ENCODE measurements around the gene HSPG2.
A peak's percentile ranks its signal among the peaks of the same experiment; 100 is the strongest.
"Not testable (repeated sequence)": the region's sequence is repeated elsewhere in the genome, so short reads cannot be mapped to it uniquely, and the experiment has no call there.

The HSPG2 gene

GRCh38 chr1:21972973-21973441 lies 35.9 kb upstream of the HSPG2 start:
- not testable (repeated sequence) for H3K56ac ChIP-seq (ENCODE audit: low read length); H2BK120ac ChIP-seq (ENCODE audit: low read depth, low read length); H3K4me2 ChIP-seq (ENCODE audit: low read length); H4K5ac ChIP-seq (ENCODE audit: low read length); H3K4me1 ChIP-seq (ENCODE audit: control insufficient read depth, low read depth, low read length); H2BK15ac ChIP-seq (replicated peaks; ENCODE audit: low read depth); H3K9ac ChIP-seq (ENCODE audit: low read length); H3K23ac ChIP-seq (ENCODE audit: low read length); H3K4me3 ChIP-seq (ENCODE audit: low read length); H2BK5ac ChIP-seq (ENCODE audit: low read length); H3K27me3 ChIP-seq (ENCODE audit: insufficient read depth, low read length, poor library complexity); H4K8ac ChIP-seq (ENCODE audit: low read depth, low read length); H3K79me2 ChIP-seq (ENCODE audit: control insufficient read depth, insufficient read depth, low read length); H3K79me1 ChIP-seq (ENCODE audit: low read length); DNase-seq; H3K36me3 ChIP-seq (ENCODE audit: control insufficient read depth, insufficient read depth, low read length); H3K4ac ChIP-seq (ENCODE audit: low read depth, low read length); H2AK5ac ChIP-seq (ENCODE audit: low read length)
- peak overlapping the region; percentile 36 for H3K27ac ChIP-seq (ENCODE audit: low read depth, low read length)
- peak overlapping the region; percentile 46 for H3K18ac ChIP-seq (ENCODE audit: low read length)
- WGBS (ENCODE audit: extremely low coverage, insufficient coverage, low lambda C conversion rate): no CpG with 5 or more reads among the region's 2 CpGs

DNA sequence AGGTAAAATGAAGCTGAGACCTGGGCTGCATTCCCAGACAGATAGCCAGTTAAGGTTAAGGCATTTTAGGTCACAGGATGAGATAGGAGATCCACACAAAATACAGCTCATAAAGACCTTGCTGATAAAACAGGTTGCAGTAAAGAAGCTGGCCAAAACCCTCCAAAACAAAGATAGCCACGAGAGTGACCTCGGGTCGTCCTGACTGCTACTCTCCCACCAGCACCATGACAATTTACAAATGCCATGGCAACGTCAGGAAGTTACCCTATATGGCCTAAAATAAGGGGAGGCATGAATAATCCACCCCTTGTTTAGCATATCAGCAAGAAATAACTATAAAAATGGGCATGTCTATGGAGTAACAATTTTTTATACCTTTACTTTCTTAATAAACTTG lies 33.4 kb upstream of the HSPG2 start:
- not testable (repeated sequence) for H3K27me3 ChIP-seq (ENCODE audit: insufficient read depth, low read length, poor library complexity); H3K4ac ChIP-seq (ENCODE audit: low read depth, low read length); H2BK15ac ChIP-seq (replicated peaks; ENCODE audit: low read depth); H3K4me3 ChIP-seq (ENCODE audit: low read length); H2AK5ac ChIP-seq (ENCODE audit: low read length); H3K79me1 ChIP-seq (ENCODE audit: low read length); DNase-seq; H2BK5ac ChIP-seq (ENCODE audit: low read length); H2BK120ac ChIP-seq (ENCODE audit: low read depth, low read length); H3K27ac ChIP-seq (ENCODE audit: low read depth, low read length); H4K8ac ChIP-seq (ENCODE audit: low read depth, low read length); H3K9ac ChIP-seq (ENCODE audit: low read length); H3K4me1 ChIP-seq (ENCODE audit: control insufficient read depth, low read depth, low read length); H3K4me2 ChIP-seq (ENCODE audit: low read length); H3K56ac ChIP-seq (ENCODE audit: low read length); H3K79me2 ChIP-seq (ENCODE audit: control insufficient read depth, insufficient read depth, low read length); H3K18ac ChIP-seq (ENCODE audit: low read length); H3K36me3 ChIP-seq (ENCODE audit: control insufficient read depth, insufficient read depth, low read length); H3K23ac ChIP-seq (ENCODE audit: low read length); H4K5ac ChIP-seq (ENCODE audit: low read length)
- WGBS (ENCODE audit: extremely low coverage, insufficient coverage, low lambda C conversion rate): no CpG with 5 or more reads among the region's 4 CpGs

DNA sequence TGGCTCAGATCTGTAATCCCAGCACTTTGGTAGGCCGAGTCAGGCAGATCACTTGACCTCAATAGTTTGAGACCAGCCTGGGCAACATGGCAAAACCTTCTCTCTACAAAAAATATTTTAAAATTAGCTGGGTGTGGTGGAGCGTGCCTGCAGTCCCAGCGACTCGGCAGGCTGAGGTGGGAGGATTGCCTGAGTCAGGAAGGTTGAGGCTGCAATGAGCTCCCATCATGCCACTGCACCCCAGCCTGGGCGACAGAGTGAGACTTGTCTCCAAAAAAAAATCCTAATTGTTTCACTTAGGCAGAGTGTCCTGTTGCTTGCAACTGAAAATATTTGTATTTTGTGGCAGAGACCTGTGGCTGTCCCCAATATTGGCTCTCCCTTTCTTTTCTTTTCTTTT lies 32.0 kb upstream of the HSPG2 start:
- not testable (repeated sequence) for H3K27ac ChIP-seq (ENCODE audit: low read depth, low read length); H3K4me1 ChIP-seq (ENCODE audit: control insufficient read depth, low read depth, low read length); H3K36me3 ChIP-seq (ENCODE audit: control insufficient read depth, insufficient read depth, low read length); H3K18ac ChIP-seq (ENCODE audit: low read length); H3K4me2 ChIP-seq (ENCODE audit: low read length); H2BK15ac ChIP-seq (replicated peaks; ENCODE audit: low read depth); H3K27me3 ChIP-seq (ENCODE audit: insufficient read depth, low read length, poor library complexity); H3K79me2 ChIP-seq (ENCODE audit: control insufficient read depth, insufficient read depth, low read length); H3K79me1 ChIP-seq (ENCODE audit: low read length); H3K56ac ChIP-seq (ENCODE audit: low read length); H3K9ac ChIP-seq (ENCODE audit: low read length); DNase-seq; H3K23ac ChIP-seq (ENCODE audit: low read length); H4K8ac ChIP-seq (ENCODE audit: low read depth, low read length); H2AK5ac ChIP-seq (ENCODE audit: low read length); H3K4ac ChIP-seq (ENCODE audit: low read depth, low read length); H3K4me3 ChIP-seq (ENCODE audit: low read length); H4K5ac ChIP-seq (ENCODE audit: low read length); H2BK120ac ChIP-seq (ENCODE audit: low read depth, low read length); H2BK5ac ChIP-seq (ENCODE audit: low read length)
- whole genome bisulfite sequencing (ENCODE audit: extremely low coverage, insufficient coverage, low lambda C conversion rate): no CpG with 5 or more reads among the region's 5 CpGs

DNA sequence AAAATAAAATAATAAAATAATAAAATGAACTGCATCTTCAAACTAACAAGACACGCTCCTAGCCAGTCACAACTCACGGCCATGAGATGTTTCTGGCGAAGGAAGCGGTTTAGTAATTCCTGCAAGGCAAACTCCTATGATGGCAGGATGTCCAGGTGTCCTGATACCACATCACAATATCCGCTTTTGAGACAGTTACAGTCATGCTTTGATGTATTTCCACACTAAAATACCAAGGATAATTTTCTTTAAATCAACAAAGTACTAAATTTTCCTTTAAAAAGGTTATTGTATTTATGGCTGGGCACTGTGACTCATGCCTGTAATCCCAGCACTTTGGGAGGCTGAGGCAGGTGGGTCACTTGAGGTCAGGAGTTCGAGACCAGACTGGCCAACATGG lies 30.1 kb upstream of the HSPG2 start:
- not testable (repeated sequence) for H2BK120ac ChIP-seq (ENCODE audit: low read depth, low read length); H3K4me3 ChIP-seq (ENCODE audit: low read length); H2AK5ac ChIP-seq (ENCODE audit: low read length); H3K4me2 ChIP-seq (ENCODE audit: low read length); H3K4me1 ChIP-seq (ENCODE audit: control insufficient read depth, low read depth, low read length); H4K5ac ChIP-seq (ENCODE audit: low read length); H3K79me1 ChIP-seq (ENCODE audit: low read length); H2BK5ac ChIP-seq (ENCODE audit: low read length); H2BK15ac ChIP-seq (replicated peaks; ENCODE audit: low read depth); H4K8ac ChIP-seq (ENCODE audit: low read depth, low read length); H3K27ac ChIP-seq (ENCODE audit: low read depth, low read length); H3K23ac ChIP-seq (ENCODE audit: low read length); H3K27me3 ChIP-seq (ENCODE audit: insufficient read depth, low read length, poor library complexity); H3K9ac ChIP-seq (ENCODE audit: low read length); H3K18ac ChIP-seq (ENCODE audit: low read length); H3K56ac ChIP-seq (ENCODE audit: low read length); H3K79me2 ChIP-seq (ENCODE audit: control insufficient read depth, insufficient read depth, low read length); H3K4ac ChIP-seq (ENCODE audit: low read depth, low read length); DNase-seq; H3K36me3 ChIP-seq (ENCODE audit: control insufficient read depth, insufficient read depth, low read length)
- no CpG with 5 or more reads among the region's 6 CpGs for WGBS (ENCODE audit: extremely low coverage, insufficient coverage, low lambda C conversion rate)

DNA sequence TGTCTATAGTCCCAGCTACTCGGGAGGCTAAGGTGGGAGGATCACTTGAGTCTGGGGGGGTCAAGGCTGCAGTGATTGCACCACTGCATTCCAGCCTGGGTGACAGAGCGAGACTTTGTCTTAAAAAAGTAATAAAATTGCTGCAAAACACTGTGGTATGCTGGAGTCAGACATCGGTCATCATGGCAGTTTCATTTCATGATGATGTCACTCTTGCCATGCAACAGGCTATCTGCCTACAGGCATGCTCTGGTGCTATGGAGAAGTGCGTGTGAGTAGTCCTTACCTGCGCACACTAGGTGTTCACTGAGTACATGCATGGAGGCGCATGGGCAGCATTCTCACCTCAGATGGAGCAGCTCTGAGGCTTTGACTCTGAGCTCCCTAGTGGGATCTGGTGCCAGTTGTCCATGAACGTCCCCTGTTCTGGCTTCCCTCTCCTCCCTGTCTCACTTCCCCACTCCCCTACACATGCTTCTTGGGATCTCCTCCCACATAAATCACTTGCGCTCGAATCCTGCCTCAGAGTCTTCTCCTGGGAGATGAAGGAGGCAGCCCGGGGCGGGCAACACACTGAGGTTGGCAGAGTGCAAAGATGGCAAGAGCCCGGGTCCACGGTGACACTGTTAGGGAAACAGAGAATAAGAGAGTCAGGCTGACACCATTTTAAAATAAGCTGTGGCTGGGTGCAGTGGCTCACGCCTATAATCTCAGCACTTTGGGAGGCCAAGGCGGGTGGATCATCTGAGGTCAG lies 29.3 kb upstream of the HSPG2 start:
- H3K4me1 ChIP-seq (ENCODE audit: control insufficient read depth, low read depth, low read length): no peaks in the 10 kb centered on the region
- no peak overlapping the region for H3K4me2 ChIP-seq (ENCODE audit: low read length)
- H3K4me3 ChIP-seq (ENCODE audit: low read length): no peak overlapping the region
- DNase-seq: no peak
- H3K23ac ChIP-seq (ENCODE audit: low read length): no peak overlapping the region
- H3K18ac ChIP-seq (ENCODE audit: low read length): no peak overlapping the region
- H2AK5ac ChIP-seq (ENCODE audit: low read length): no peak overlapping the region
- no peak overlapping the region for H3K56ac ChIP-seq (ENCODE audit: low read length)
- no peak overlapping the region for H2BK15ac ChIP-seq (replicated peaks; ENCODE audit: low read depth)
- no peak overlapping the region for H3K4ac ChIP-seq (ENCODE audit: low read depth, low read length)
- no peaks in the 10 kb centered on the region for H3K27me3 ChIP-seq (ENCODE audit: insufficient read depth, low read length, poor library complexity)
- WGBS (ENCODE audit: extremely low coverage, insufficient coverage, low lambda C conversion rate): no CpG with 5 or more reads among the region's 15 CpGs
- H3K9ac ChIP-seq (ENCODE audit: low read length): no peak overlapping the region
- H2BK120ac ChIP-seq (ENCODE audit: low read depth, low read length): no peak overlapping the region
- no peaks in the 10 kb centered on the region for H3K36me3 ChIP-seq (ENCODE audit: control insufficient read depth, insufficient read depth, low read length)
- no peak overlapping the region for H2BK5ac ChIP-seq (ENCODE audit: low read length)
- no peaks in the 10 kb centered on the region for H3K79me2 ChIP-seq (ENCODE audit: control insufficient read depth, insufficient read depth, low read length)
- no peak overlapping the region for H3K27ac ChIP-seq (ENCODE audit: low read depth, low read length)
- H3K79me1 ChIP-seq (ENCODE audit: low read length): no peaks in the 10 kb centered on the region
- no peak overlapping the region for H4K8ac ChIP-seq (ENCODE audit: low read depth, low read length)
- no peak overlapping the region for H4K5ac ChIP-seq (ENCODE audit: low read length)
